Ammon's horn (tissue), 1 donor: ENCODE measurements around the gene CTAG1A.
"Not testable (repeated sequence)": the region's sequence is repeated elsewhere in the genome, so short reads cannot be mapped to it uniquely, and the experiment has no call there.

ENCODE experiments used
- DNase-seq: peaks from one replicate; pipeline ENCODE4 v3.0.0-alpha.2; 2016; ENCODE audit warnings: low spot score

CTAG1A gene

GRCh38 chrX:154619182-154619581 lies 34.2 kb downstream of the CTAG1A start, which contains the start of gene CTAG1B:
TSS of gene CTAG1B (minus strand) at chrX:154619282. CDS start at chrX:154619218, 64 bp downstream.
- not testable (repeated sequence) for DNase-seq

- DNase-seq: not testable (repeated sequence)
Observed at GRCh38 chrX:154620767-154621414, 36.0 kb downstream of the CTAG1A start.

- DNase-seq: not testable (repeated sequence)
Observed at GRCh38 chrX:154628960-154629359, 44.0 kb downstream of the CTAG1A start.

GRCh38 chrX:154630949-154631348 lies 46.0 kb downstream of the CTAG1A start:
- not testable (repeated sequence) for DNase-seq

GRCh38 chrX:154633661-154634060 lies 48.7 kb downstream of the CTAG1A start:
- not testable (repeated sequence) for DNase-seq
